CD4-positive, alpha-beta T cell treated with Interleukin-6 for 4 hours (primary cell): Measurements from ENCODE around the gene PTPRN2.

Experiments used
- DNase-seq: peaks from one replicate; pipeline ENCODE4 v3.0.0-alpha.2; 2020; ENCODE audit warnings: mixed read lengths

The PTPRN2 gene

DNA sequence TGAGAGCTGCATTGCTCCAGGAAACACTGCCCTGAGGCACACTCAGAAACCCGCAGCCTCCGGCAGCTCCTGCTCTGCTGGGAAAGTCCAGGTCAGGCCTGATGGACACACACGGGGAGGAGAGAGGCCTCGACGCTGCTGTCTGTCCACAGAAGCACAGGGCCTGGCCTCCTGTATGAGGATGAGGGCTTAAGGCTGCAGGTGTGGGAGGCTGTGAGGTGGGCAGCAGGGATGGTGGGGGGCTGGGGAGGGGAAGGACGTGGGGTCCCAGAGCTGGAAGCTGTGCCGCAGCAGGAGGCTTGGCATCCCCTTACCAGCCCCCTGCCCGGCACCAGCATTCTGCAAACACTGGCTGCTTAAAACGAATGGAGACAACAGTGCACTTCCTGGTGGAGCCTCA lies 1064.7 kb downstream of the PTPRN2 start:
- no peak for DNase-seq

DNA sequence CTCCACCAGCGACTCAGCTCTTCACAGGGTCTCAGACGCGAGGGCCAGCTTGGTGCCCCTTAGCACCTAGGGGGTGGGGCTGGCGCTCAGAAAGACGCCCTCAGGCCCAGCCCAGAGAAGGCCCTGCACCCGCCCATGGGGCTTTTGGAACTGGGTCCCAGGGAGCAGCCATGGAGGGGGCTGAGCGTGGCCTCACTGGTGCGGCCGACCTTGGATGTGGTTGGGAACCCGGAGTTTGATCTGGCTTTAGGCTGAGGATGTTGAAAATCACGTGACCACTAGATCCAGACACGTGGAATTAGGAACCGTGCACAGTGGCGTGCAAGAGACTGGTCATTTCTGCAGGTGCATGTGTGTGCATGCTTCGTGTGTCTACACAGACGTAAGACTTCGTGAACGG lies 1065.4 kb downstream of the PTPRN2 start:
- no peak for DNase-seq

DNA sequence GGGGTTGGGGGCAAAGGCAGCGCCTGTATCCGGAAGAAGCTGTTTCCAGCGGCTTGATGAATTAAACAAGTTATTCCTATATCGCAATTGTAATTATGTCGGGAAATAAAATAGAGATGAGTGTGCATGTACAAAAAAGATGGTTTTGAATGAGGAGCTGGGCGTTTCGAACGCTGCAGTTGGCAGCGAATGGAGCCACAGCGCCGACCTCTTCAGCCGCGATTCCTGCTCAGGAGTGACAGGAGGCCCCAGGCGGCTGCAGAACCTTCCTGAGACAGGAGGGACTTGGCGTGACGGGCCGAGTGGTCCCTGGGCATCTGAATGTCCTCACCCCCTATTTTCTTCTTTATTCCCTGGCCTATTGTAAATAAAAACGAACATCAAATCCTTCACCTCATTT lies 1065.9 kb downstream of the PTPRN2 start:
- DNase-seq, result no peak

DNA sequence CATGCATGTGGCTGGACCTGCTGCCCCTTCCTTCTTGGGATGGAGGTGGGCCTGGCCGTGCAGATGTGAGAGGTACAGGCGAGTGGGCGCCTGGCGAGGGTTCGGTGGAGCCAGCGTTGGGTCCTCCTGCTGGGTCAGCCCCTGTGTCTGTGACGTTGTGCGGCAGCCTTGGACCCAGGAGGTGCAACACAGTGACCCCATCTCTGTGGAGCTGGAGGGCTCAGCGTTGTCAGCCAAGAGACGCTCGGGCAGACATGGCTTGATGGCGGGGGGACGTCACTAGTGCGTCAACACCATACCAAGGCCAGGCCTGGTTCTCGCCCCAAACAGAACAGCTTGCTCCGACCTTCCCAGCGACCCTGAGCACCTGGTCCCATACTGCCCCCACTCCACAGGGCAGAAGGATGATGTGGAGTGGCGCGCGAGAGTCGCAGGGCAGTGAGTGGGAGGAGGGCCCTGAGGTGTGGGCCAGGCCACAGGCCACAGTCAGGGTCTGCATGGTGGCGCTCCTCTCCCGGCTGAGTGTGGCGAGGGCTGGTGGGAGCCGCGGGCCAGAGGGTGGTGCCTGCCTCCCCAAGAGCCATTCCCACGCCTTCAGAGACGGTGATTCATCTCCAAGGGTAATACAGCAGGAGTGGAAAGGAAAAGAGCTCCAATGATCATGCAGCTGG lies 1066.4 kb downstream of the PTPRN2 start:
- no peak for DNase-seq

DNA sequence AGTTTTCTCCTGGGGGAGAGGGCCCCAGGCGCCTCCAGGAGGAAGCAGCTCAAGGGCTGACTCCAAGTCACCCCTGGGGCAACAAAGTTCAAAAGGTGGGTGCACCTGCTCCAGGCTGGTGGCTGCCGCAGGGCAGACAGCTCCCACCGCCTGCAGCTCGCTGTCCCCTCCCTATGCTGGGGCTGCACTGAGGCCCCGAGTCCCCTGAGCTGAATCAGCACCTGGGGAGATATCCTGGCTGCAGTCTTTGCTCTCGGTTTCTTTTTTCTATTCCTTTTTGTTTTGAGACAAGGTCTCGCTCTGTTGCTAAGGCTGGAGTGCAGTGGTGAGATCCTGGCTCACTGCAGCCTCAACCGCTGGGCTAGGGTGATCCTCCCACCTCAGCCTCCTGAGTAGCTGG lies 1067.4 kb downstream of the PTPRN2 start:
- DNase-seq, result no peak

DNA sequence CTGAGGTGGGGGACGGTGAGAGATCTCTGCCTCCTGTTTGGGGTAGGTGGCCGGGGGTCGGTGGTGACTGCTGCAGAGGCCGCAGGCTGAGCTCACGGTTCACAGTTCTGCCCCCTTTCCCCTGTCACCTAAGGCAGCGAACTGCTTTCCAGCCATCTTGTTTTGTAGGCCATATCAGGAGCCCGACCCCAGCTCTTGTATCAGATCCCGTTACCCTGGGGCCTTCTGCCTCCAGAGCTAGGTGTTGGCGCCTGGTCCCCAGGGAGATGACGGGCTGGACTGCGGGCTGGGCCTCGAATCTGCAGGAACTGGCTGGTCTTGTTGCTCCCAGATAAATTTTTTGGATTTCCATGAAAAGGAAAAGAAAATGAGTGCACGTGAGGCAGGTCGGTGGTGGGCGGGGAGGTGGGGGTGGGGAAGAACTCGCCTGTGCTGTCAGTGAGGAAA lies 1067.8 kb downstream of the PTPRN2 start:
- DNase-seq, result no peak

DNA sequence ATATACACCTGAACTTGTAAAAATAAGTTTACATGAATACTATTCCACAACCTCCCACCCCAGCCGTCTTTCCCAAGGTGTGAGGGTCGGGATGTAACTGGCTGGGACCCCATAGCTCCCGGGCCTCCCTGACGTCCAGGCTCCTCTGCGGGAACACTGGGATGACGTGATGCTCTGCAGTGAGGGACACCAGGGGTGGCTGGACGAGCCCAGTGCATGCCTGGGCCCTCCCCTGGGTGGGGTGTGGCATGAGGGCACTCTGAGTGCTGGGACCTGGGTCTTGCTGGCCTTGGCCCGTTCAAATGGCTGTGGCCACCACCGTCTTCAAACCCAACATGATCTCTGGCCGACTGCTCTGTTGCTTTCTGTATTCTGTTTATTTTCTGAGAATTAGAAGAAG lies 1068.4 kb downstream of the PTPRN2 start:
- no peak for DNase-seq

DNA sequence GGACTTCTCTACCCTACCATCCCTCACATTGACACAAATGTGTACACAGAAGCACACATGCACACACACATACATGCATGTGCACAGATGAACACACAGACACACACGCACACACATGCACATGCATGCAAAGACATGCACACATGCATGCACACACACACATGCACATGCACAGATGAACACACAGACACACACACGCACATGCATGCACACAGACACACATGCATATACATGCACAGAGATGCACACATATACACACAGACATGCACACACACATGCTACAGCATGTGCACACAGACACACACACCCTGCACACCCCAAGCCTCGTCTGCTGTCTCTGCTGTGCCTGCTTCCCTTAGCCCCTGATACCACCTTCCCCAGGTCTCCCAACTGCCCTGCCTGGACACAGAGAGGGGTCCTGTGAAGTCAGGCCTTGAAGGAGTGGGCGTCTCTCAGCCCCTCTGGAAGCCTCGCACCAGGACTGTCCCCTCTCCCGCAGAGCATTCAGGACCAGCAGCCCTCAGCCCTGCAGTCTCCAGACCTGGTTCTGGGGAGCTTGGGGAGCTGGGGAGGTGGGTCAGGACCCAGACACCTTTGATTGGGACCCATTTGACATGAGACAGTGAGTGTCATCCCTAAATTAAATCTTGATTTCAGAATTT lies 1069.0 kb downstream of the PTPRN2 start:
- DNase-seq, result no peak

DNA sequence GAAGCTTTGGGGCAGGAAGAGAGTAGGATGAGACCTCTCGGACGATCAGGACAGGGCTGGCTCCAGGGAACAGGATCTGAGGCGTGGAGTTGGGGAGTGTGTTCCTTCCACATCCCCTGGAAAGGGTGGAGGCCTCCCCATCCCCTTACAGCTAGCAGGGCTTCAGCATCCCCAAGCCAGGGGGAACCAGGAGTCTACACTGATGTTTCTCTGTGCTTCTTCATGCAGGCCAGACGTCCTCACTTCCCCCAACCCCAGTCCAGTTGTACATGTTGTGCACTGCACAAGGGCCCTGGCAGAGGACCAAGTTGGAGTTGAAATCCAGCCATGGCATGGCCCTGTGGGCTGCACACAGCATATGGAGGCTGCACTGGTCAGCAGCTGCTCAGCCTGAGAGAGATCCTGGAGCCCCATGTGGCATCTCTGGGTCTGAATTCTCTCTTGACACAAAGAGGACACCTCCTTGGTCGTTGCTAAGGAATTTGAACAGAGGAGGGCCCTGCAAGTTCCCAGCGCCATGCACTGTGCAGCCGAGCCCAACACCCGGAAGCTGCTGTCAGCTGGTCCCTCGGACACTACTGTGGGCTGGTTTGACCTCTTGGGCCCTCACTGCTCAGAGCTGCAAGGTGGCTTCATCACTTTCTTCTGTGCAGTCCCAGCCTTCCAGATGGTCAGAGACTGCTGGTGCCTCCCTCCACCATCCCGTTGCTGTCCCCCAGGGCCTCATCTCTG lies 1069.7 kb downstream of the PTPRN2 start:
- no peak for DNase-seq

DNA sequence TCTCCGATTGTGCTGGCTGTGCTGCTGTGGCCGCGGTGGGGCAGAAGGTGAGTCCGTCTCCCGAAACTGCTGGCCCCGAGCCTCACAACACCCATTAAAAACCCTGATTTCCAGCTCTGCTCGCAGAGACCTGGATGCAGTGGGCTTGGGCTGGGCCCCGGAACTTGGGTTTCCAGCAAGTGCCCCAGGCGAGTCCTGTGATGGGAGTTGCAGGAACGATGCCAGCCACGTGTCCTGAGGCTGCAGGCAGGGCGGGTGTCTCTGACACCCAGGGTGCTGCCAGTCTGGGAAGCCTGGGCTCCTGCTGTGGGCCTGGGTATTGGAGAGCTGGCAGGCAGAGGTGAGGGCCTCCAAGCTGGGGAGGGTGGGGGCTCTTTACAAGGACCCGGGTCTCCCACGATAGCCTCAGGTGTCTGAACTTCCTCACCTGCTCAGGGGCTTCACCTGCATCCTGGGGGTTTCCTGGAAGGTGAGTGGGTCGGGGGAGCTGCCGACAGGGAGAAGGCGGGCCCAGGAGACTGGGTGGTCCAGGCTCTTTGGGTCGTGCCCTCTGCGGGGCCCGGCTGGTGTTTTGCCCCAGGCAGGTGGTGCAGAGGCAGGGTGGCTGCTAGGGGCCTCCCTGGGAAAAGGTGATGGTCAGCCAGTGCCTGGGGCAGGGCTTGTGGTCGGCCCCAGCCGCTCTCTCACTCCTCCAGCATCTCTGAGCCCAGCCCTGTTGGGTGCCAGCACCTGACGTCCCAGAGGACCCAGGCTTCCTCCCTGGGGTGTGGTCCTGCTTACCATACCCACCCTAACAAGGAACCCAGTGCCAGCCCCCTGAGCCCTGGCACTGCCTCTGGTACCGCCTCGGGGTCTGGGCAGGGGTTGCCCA lies 1070.5 kb downstream of the PTPRN2 start:
- no peak for DNase-seq

DNA sequence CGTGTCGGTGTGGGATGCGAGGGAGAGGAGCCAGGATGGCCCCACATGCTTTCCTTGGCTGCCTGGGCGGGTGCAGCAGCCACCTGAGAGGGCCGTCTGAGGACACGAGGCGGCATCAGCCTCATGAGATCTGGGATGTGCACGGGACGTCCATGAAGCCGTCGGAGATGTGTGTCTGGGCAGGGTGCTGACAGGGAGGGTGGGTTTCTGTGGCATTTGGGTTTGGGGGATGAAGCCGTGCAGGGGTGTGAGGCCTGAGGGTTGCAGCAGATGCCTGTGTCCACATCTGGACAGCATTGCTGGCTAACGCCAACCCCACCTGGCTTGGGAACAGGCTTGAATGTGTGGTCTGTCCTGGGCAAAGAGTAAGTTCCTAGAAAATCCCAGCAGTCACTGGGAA lies 1071.3 kb downstream of the PTPRN2 start:
- DNase-seq, result no peak

DNA sequence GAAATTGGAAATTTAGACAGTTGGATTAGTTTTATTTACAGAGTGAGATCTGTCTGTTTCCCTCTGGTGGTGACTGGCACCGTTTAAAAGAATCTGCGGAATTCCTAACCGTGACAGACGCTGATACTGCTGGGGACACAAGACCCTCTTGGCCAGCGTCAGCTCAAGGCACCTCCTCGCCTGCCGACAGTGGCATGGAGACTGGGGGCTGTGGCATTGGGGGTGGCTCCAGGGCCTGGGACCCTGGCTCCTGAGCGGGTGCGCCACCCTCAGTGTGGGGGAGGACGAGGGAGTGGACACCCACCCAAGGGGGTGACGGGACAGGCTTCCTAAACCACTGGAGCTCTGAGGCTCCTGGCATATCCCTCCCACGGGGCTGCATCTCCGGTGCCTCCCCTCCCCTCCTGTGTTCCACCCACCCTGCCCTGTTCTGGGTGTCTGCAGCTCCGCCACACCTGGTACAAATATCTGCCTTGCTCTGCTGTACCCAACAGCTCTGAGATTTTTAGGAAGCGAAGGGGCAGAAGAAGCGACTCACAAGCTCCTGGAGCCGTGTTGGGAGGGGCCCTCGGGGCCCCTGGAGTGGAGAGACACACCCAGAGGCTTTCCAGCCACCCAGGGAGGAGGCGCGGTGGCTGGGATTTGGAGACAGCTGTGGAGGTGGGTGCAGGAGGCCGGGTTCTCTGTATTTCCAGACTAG lies 1072.1 kb downstream of the PTPRN2 start:
- no peak for DNase-seq

DNA sequence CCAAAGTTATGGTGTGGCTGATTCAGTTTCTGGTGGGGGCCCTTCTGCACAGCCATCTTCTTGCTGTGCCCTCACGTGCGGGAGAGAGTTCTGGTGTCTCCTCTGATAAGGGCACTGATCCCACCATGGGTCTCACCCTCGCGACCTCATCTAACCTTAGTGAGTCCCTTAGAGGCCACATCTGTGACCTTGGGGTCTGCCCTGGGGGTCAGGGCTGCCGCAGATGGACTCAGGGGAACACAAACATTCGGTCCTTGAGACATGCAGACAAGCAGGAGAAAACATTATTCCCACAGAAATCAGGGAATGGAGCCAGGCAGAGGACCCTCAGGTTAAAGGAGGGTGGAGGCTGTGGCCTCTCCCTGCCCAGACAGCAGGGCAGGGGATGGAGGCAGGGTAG lies 1072.9 kb downstream of the PTPRN2 start:
- no peak for DNase-seq

DNA sequence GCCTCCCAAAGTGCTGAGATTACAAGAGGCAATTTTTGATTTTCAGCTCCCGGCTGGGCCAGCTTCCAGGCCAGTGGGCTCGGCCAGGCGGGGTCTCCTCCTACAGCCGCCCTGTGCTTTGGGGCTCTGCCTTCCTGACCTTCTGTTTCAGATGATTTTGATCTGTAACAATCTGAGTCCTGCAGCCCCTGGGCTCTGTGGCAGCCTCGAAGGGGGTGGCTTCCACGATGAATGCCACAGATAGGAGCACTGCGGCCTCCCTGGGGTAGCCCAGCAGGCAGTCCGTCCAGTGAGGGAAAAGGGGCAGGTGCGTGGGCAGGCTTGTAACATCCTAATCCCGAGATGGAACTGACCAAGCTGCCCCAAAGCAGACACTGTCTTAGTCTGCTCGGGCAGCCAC lies 1073.3 kb downstream of the PTPRN2 start:
- DNase-seq, result no peak

DNA sequence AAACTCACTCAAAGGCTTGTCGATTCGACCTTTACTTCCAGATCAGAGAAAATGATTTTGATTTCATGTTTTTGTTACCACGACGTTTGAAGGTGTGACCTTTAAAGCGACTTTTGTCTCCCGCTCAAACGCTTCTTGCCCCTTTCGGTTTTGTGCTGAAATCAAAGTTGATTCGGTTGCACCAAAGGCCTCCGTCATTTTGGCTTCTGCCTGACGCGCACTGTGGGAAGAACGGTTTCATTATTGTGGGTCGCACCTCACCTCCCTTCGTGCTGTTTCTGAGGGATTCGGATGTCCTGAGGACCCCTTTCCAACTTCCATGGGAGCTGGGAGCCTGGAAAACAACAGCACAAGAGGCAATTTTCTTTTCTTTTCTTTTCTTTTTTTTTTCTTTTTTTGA lies 1073.9 kb downstream of the PTPRN2 start:
- no peak for DNase-seq

DNA sequence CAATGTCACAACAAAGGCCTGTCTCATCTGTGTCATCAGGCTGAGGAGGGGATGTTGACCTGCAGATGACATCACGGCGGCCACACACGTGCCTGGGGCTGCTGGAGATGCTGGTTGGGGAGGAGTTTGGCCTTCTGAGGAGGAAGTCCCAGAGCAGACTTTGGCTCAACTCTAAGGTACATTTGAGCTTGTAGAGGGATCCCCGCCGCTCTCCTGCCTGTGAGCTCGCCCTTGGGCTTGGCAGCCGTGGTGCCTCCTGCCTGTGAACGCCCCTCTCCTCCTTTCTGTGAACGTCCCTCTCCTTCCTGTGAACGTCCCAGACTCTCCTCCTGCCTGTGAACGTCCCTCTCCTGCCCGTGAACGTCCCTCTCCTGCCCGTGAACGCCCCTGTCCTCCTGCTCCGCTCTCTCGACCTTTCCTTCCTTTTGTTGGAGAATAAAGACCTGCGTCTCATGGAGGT lies 1074.4 kb downstream of the PTPRN2 start:
- DNase-seq, result no peak

DNA sequence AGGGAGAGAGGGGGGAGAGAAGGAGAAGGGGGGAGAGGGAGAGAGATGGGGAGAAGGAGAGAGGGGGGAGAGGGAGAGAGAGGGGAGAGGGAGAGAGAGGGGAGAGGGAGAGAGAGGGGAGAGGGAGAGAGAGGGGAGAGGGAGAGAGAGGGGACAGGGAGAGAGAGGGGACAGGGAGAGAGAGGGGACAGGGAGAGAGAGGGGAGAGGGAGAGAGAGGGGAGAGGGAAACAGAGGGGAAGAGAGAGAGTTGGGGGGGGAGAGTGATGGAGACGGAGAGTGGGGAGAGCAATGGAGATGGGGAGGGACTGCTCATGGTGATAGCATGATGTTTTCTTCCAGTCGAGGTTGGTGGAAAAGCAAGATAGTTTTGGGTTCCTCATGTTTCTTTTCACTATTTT lies 1078.4 kb downstream of the PTPRN2 start:
- no peak for DNase-seq

DNA sequence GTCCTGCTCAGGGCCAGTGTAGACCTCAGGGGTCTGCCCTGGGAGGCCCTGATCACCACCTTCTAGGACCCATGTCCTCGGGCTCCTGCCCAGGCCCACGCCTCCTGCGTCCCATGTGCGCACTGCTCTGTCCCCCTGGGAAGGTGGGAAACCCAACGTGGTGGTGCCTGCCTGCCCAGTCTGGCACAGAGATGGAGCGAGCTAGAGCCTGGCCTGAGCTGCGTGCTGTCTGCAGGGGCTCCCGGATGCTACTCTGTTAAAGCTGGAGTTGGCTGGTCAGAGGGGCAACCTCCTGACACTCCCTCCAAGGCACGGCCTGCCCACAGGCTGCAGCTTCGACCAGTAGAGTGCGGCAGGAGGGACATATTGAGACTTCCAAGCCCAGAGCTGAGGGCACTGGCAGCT lies 1079.1 kb downstream of the PTPRN2 start:
- DNase-seq, result no peak

DNA sequence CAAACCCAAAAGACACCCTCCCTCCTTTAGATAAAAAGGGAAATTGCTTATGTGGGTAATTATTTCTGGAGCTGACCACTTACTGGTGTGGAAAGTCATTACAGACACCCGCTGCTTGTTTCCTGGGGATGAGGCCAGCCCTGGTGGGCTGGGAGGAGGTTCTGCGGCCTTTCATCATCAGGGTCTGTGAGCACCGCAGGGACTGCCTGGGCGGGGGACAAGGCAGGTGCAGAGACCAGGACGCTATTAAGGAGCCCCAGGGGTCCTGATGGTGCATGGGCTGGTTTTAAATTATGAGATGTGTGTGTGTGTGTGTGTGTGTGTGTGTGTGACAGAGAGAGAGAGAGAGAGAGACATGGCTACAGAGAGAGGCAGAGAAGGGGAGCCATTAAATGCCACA lies 1079.6 kb downstream of the PTPRN2 start:
- no peak for DNase-seq

DNA sequence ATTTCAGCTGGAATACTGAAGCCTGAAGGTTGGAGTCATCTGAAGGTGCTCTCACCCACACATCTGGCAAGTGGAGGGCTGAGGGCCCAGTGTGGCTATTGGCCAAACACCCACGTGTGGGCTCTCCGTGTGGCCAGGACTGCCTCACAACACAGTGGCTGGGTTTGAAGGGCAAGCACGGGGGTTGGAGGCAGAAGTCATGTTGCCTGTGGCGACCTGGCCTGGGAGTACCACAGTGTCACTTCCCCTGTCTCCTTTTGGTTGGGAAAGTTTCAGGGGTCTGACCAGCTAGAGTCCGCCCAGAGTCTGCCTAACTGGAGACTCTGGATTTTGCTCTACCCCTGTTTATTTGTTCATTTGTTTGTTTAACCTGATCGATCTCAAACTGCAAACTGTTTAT lies 1081.4 kb downstream of the PTPRN2 start:
- DNase-seq, result no peak

DNA sequence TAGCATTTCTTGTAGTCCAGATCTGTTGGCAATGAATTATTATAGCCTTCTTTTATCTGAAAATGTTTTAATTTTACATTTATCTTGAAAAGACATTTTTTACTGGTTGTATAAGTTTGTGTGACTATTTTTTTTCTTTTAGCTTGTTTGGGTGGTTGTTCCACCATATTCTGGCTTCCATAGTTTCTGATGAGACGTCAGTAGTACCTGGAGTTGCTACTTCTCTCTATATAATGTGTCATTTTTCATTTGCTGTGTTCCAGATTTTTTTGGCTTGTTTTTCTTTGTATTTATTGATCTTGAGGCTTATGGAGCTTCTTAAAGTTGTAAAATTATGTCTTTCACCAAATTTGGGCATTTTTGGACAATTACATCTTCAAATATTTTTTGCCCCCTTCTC lies 1082.0 kb downstream of the PTPRN2 start:
- DNase-seq, result no peak

DNA sequence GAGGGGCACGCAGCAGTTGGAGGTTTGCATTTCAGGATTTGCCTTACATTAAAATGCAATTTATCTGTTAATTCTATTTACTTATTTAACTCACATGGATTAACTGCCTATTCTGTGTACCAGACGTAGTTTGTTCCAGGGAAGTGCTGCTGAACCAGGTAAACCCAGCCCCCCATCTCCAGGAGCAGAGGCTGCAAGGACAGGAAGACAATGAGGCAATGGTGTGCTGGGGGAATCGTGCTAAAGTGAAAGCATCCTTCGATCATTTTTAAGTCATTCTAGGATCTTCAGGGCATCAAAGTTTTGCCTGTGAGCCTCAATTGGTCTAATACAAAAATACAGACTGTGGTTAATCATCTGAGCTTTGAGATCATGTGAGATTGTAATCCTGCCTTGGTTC lies 1084.4 kb downstream of the PTPRN2 start:
- DNase-seq, result peak; percentile 26
